Effector memory CD8-positive, alpha-beta T cell (primary cell): ENCODE data around the gene BMERB1.

ENCODE experiments used
- ATAC-seq: fragments of 150-1000 bp; cut with Tn5 transposase; replicated peaks from 2 replicates; pipeline ENCODE4 v1.10.0; 2021; ENCODE audit warnings: mild to moderate bottlenecking, moderate library complexity
- DNase-seq, 3 experiments: peaks; one replicate each; pipeline ENCODE4 v3.0.0; 2021
- H3K27ac Mint-ChIP-seq, 2 donors: one replicate each; pipeline ENCODE4 v1.8.0; 2022; ENCODE audit warnings: mild to moderate bottlenecking in 2 of 2, mixed read lengths in 2 of 2, moderate library complexity in 2 of 2
- H3K27me3 Mint-ChIP-seq, 2 donors: one replicate each; pipeline ENCODE4 v1.8.0; 2022; ENCODE audit warnings: mixed read lengths in 2 of 2
- H3K36me3 Mint-ChIP-seq: one replicate; pipeline ENCODE4 v1.8.0; 2022; ENCODE audit warnings: mild to moderate bottlenecking, moderate library complexity, mixed read lengths; ENCODE audit not compliant: insufficient read depth
- H3K4me1 Mint-ChIP-seq, 2 donors: one replicate each; pipeline ENCODE4 v1.8.0; 2022; ENCODE audit warnings: low read depth in 2 of 2, mixed read lengths in 2 of 2
- H3K4me3 Mint-ChIP-seq, 2 donors: one replicate each; pipeline ENCODE4 v1.8.0; 2022; ENCODE audit warnings: mild to moderate bottlenecking in 2 of 2, mixed read lengths in 2 of 2, moderate library complexity in 2 of 2
- H3K9me3 Mint-ChIP-seq, 2 donors: one replicate each; pipeline ENCODE4 v1.8.0; 2022; ENCODE audit warnings: mixed read lengths in 2 of 2

Gene BMERB1

GRCh38 chr16:15518381-15519351 is 84.3 kb downstream of the BMERB1 start:
- no peak for DNase-seq
- peaks cover 13 to 18% of the 10 kb centered on the region in 2 donors for H3K4me1 Mint-ChIP-seq
- H3K27ac Mint-ChIP-seq, result no peak overlapping the region

GRCh38 chr16:15519790-15520189 is 85.4 kb downstream of the BMERB1 start:
- H3K27ac Mint-ChIP-seq, result no peak overlapping the region
- no peaks in the 10 kb centered on the region for H3K9me3 Mint-ChIP-seq
- no peaks in the 10 kb centered on the region for H3K36me3 Mint-ChIP-seq
- H3K4me1 Mint-ChIP-seq, result peaks cover 13 to 18% of the 10 kb centered on the region in 2 donors
- H3K27me3 Mint-ChIP-seq, result no peaks in the 10 kb centered on the region
- ATAC-seq, result no peak
- H3K4me3 Mint-ChIP-seq, result no peak overlapping the region
- DNase-seq, result no peak

More at GRCh38 chr16:15518381-15519351, 84.3 kb downstream of the BMERB1 start:
- no peak for ATAC-seq
- H3K9me3 Mint-ChIP-seq, result no peaks in the 10 kb centered on the region
- no peaks in the 10 kb centered on the region for H3K36me3 Mint-ChIP-seq
- H3K4me3 Mint-ChIP-seq, result no peak overlapping the region
- H3K27me3 Mint-ChIP-seq, result no peaks in the 10 kb centered on the region

GRCh38 chr16:15521390-15521757 is 87.0 kb downstream of the BMERB1 start:
- Mint-ChIP-seq H3K4me1 (peaks cover 13 to 18% of the 10 kb centered on the region in 2 donors), H3K27ac (peak overlapping the region; percentile 85 to 86), H3K36me3 (no peaks in the 10 kb centered on the region), H3K4me3 (peak overlapping the region in 1 of 2 donors; percentile 0), H3K27me3 (no peaks in the 10 kb centered on the region), H3K9me3 (no peaks in the 10 kb centered on the region)
- ATAC-seq (no peak), DNase-seq (no peak)

- Mint-ChIP-seq H3K4me1 (peaks cover 13 to 18% of the 10 kb centered on the region in 2 donors), H3K4me3 (peak overlapping the region in 1 of 2 donors; percentile 0), H3K27me3 (no peaks in the 10 kb centered on the region), H3K9me3 (no peaks in the 10 kb centered on the region), H3K36me3 (no peaks in the 10 kb centered on the region), H3K27ac (peak overlapping the region; percentile 85 to 86)
- ATAC-seq (no peak), DNase-seq (no peak)
Observed at GRCh38 chr16:15521758-15522509, 87.5 kb downstream of the BMERB1 start.

GRCh38 chr16:15523092-15523541 is 88.7 kb downstream of the BMERB1 start:
- Mint-ChIP-seq H3K36me3 (no peaks in the 10 kb centered on the region), H3K27me3 (no peaks in the 10 kb centered on the region), H3K27ac (peak overlapping the region; percentile 85 to 86), H3K4me3 (peak overlapping the region; percentile 33 to 43), H3K4me1 (peaks cover 13 to 18% of the 10 kb centered on the region in 2 donors), H3K9me3 (no peaks in the 10 kb centered on the region)
- no peak for DNase-seq
- no peak for ATAC-seq

- DNase-seq (no peak), ATAC-seq (no peak)
- Mint-ChIP-seq H3K27ac (no peak overlapping the region), H3K4me1 (peaks cover 13 to 18% of the 10 kb centered on the region in 2 donors), H3K36me3 (no peaks in the 10 kb centered on the region), H3K9me3 (no peaks in the 10 kb centered on the region), H3K4me3 (no peak overlapping the region), H3K27me3 (no peaks in the 10 kb centered on the region)
Observed at GRCh38 chr16:15523939-15524338, 89.6 kb downstream of the BMERB1 start.

- H3K27me3 Mint-ChIP-seq, result no peaks in the 10 kb centered on the region
- H3K9me3 Mint-ChIP-seq, result no peaks in the 10 kb centered on the region
Observed at GRCh38 chr16:15524966-15525365, 90.6 kb downstream of the BMERB1 start.

GRCh38 chr16:15526097-15526496 is 91.7 kb downstream of the BMERB1 start:
- H3K27ac Mint-ChIP-seq, result no peak overlapping the region
- H3K4me1 Mint-ChIP-seq, result peaks cover 13 to 18% of the 10 kb centered on the region in 2 donors
- H3K9me3 Mint-ChIP-seq, result no peaks in the 10 kb centered on the region
- H3K27me3 Mint-ChIP-seq, result no peaks in the 10 kb centered on the region
- H3K36me3 Mint-ChIP-seq, result no peaks in the 10 kb centered on the region
- ATAC-seq (no peak), DNase-seq (no peak)
- no peak overlapping the region for H3K4me3 Mint-ChIP-seq

More at GRCh38 chr16:15524966-15525365, 90.6 kb downstream of the BMERB1 start:
- no peak overlapping the region for H3K27ac Mint-ChIP-seq
- no peak overlapping the region for H3K4me3 Mint-ChIP-seq
- no peaks in the 10 kb centered on the region for H3K36me3 Mint-ChIP-seq
- peaks cover 13 to 18% of the 10 kb centered on the region in 2 donors for H3K4me1 Mint-ChIP-seq
- ATAC-seq (no peak), DNase-seq (no peak)

- Mint-ChIP-seq H3K9me3 (no peaks in the 10 kb centered on the region), H3K4me1 (peaks cover 13 to 14% of the 10 kb centered on the region in 2 donors), H3K36me3 (no peaks in the 10 kb centered on the region), H3K27ac (no peak overlapping the region), H3K27me3 (no peaks in the 10 kb centered on the region), H3K4me3 (no peak overlapping the region)
- DNase-seq (no peak), ATAC-seq (no peak)
Observed at GRCh38 chr16:15526731-15527130, 92.3 kb downstream of the BMERB1 start.

GRCh38 chr16:15529673-15530072 is 95.3 kb downstream of the BMERB1 start:
- no peaks in the 10 kb centered on the region for H3K36me3 Mint-ChIP-seq
- ATAC-seq (no peak), DNase-seq (no peak)
- H3K4me1 Mint-ChIP-seq, result no peaks in the 10 kb centered on the region
- no peak overlapping the region for H3K4me3 Mint-ChIP-seq
- H3K9me3 Mint-ChIP-seq, result no peaks in the 10 kb centered on the region
- no peaks in the 10 kb centered on the region for H3K27me3 Mint-ChIP-seq
- no peak overlapping the region for H3K27ac Mint-ChIP-seq

GRCh38 chr16:15530085-15530484 is 95.7 kb downstream of the BMERB1 start:
- H3K27me3 Mint-ChIP-seq, result no peaks in the 10 kb centered on the region
- no peak for ATAC-seq
- DNase-seq, result no peak
- no peak overlapping the region for H3K4me3 Mint-ChIP-seq
- no peaks in the 10 kb centered on the region for H3K36me3 Mint-ChIP-seq
- no peak overlapping the region for H3K27ac Mint-ChIP-seq
- no peaks in the 10 kb centered on the region for H3K9me3 Mint-ChIP-seq
- H3K4me1 Mint-ChIP-seq, result no peaks in the 10 kb centered on the region

- no peak for DNase-seq
- H3K9me3 Mint-ChIP-seq, result no peaks in the 10 kb centered on the region
- no peaks in the 10 kb centered on the region for H3K4me1 Mint-ChIP-seq
- no peak overlapping the region for H3K4me3 Mint-ChIP-seq
- no peaks in the 10 kb centered on the region for H3K27me3 Mint-ChIP-seq
- H3K36me3 Mint-ChIP-seq, result peaks cover 2% of the 10 kb centered on the region
- ATAC-seq, result no peak
- H3K27ac Mint-ChIP-seq, result peak overlapping the region; percentile 12 to 60
Observed at GRCh38 chr16:15532825-15533224, 98.4 kb downstream of the BMERB1 start.

GRCh38 chr16:15533386-15533785 is 99.0 kb downstream of the BMERB1 start:
- H3K4me1 Mint-ChIP-seq, result no peaks in the 10 kb centered on the region
- no peak for DNase-seq

More at GRCh38 chr16:15533386-15533785, 99.0 kb downstream of the BMERB1 start:
- no peaks in the 10 kb centered on the region for H3K27me3 Mint-ChIP-seq
- peak overlapping the region; percentile 12 to 60 for H3K27ac Mint-ChIP-seq
- peaks cover 2% of the 10 kb centered on the region for H3K36me3 Mint-ChIP-seq
- no peaks in the 10 kb centered on the region for H3K9me3 Mint-ChIP-seq
- ATAC-seq, result no peak
- H3K4me3 Mint-ChIP-seq, result no peak overlapping the region
